Left renal cortex interstitium (tissue), 4 donors: ENCODE measurements around the gene ZG16B. TPM values are rescaled to one million over a fixed set of nuclear protein-coding genes. Genes with fewer than 3 reads are reported as not detected.

Experiments used
- DNase-seq, 4 donors: peaks; one replicate each; pipeline ENCODE4 v3.0.0-alpha.2; 2013; ENCODE audit warnings: low read depth in 4 of 4, low spot score in 2 of 4, missing footprints in 1 of 4
- polyA plus RNA-seq, 4 donors: library from polyadenylated mRNA; unstranded; fragments of 120-200 nt; gene quantifications; one replicate each; pipeline ENCODE4 v1.2.1, GENCODE V29; 2013; ENCODE audit not compliant: insufficient read length in 4 of 4

ZG16B gene
- polyA plus RNA-seq, 4 donors = 0.19 to 1.2 (median 0.61) TPM

DNA sequence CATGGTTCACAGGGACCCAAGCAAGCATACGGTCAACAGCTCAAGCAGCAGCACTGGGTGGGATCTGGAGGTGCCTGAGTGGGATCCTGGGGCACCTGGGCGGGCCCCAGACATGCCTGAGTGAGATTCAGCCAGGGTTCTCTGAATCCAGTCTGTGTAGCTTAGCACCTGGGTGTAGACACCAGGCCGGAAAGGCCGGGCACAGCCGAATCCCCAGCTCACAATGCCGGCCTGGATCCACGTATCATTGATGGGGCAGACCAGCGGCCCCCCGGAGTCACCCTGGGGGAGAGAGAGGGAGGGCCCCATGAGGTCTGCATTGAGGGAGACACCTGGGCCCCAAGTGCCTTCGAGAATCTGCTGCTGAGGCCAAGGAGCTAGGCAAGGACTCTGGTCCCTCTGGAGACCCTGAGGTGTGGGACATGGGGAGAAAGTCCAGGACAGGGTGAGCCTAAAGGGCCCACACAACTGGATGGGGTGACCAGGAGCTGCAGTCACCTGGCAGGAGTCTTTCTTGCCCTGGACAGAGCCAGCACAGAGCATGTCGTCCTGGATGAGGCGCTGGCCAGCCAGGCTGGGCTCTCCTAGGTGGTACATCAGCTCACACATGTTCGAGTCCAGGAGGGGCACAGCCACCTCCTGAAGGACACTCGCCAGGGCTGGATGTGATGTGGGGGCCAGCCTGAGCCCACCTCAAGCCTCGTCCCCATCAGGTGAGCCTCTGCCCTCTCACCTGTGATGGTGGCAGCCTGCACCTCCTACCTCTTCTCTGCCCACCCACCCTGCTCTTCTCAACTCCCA, 9.7 kb downstream of the ZG16B start:
- DNase-seq = no peak

DNA sequence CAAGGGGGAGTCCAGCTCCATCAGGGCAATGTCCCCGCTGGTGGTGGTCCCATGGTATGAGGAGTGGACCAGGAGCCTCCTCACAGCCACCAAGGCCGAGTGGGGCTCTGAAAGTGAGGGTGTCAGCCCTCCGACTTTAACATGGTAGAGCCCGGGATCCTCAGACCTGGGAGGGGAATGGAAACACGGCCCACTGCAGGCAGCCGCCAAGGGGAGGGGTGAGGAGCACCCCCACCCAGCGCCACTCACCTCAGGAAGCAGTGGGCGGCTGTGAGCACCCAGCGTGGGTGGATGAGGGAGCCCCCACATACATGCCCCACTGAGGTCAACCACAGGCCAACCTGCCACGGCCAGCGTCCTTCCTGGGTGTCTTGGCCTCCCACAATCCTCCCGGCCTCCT, 10.8 kb downstream of the ZG16B start:
- no peak for DNase-seq

DNA sequence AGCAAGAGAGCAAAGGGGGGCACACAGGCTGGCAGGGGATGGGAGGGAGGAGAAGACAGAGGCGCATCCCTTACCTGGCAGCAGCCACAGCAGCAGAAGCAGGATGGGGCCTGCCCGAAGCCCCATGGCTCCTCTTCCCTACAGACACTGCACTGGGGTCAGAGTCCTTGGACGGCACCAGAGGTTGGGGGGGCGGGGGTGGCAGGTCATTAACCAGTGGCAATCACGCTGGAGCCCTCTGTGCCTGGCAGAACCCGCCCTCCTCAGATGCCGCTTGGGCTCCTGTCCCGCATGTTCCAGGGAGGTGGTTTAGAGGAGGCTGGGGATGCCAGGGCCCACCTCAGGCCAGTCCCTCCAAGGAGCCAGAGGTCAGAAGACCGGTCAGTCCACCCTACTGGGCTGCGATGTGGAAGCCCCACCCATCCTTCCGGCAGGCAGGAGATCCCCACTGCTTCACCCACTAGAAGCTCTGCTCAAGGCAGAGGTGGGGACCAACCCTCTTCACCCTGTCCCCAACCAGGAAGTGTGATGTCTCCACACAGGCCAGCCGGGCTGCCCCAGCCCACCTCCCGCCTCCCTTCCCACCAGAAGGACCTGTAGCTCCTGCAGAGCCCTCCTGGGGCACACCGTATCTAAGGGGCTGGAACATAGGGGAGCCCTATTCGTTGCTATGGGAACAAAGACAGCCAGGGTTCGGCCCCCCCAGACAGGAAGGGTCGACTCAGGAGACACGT, 11.7 kb downstream of the ZG16B start:
- DNase-seq = no peak

DNA sequence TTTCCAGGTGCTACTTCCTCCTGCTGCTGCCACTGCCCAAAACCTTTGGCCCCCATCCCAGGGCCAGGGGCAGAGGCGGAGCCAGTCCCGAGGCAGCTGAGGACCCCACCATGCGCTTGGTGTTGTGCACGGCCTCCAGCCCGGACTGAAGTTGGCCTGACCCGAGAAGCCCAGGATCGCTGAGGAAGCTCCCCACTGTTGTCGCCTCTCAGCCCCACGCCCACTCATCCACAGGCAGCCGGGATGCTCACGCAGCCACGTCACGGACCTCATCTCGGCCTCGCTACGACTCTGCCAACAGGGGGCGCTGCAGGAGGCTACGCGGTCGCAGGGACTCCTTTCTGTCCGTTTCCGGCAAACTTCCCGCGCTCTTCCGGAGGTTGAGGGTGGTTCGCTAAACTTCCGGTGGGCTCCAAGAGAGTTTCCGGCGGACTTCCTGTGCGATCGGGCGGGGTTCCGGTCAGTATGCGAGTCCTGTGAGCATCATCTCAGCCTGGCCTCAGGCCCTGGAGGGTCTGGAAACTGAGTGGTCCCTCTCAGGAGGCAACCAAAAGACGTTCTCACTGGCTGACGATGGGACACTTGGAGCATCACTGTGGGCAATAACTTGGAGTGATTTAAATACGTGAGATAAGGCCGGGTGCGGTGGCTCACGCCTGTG, 12.4 kb downstream of the ZG16B start:
- no peak for DNase-seq

- DNase-seq = no peak
Observed at GRCh38 chr16:2843526-2843925, 13.4 kb downstream of the ZG16B start.

GRCh38 chr16:2845116-2845515, 15.0 kb downstream of the ZG16B start:
- DNase-seq = no peak

DNA sequence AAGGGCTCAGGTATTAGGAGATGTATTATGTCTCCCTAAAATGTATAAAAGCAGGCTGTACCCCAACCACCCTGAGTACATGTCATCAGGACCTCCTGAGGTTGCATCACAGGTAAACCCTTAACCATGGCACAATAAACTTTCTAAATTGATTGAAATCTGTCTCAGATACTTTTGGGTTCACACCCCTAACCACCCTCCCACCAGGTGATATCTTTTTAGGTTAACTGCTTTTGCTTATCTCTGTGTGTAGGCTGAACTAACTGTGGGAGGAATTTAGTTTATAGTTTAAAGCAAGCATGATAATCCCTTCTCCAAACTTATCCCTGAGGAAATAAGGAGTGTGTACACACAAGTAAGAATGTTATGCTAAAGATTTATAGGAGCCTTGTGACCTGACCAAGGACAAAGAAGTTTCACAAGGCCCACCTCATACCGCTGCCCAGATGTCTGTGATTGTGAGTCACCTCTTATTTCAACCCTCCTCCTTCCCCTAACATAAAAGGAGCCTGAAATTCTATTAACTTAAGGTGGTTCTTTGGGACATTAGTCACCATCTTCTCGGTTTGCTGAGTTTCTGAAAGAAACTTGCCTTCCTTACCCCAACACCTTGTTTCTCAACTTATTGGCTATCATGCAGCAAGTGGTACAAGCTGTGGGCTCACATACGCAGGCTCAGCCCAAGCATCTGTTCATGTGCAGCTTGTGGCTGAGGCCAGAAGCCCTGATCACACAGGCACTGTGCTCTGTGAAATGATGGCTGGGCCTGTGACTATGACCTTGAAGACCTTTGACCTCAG, 16.6 kb downstream of the ZG16B start:
- no peak for DNase-seq

DNA sequence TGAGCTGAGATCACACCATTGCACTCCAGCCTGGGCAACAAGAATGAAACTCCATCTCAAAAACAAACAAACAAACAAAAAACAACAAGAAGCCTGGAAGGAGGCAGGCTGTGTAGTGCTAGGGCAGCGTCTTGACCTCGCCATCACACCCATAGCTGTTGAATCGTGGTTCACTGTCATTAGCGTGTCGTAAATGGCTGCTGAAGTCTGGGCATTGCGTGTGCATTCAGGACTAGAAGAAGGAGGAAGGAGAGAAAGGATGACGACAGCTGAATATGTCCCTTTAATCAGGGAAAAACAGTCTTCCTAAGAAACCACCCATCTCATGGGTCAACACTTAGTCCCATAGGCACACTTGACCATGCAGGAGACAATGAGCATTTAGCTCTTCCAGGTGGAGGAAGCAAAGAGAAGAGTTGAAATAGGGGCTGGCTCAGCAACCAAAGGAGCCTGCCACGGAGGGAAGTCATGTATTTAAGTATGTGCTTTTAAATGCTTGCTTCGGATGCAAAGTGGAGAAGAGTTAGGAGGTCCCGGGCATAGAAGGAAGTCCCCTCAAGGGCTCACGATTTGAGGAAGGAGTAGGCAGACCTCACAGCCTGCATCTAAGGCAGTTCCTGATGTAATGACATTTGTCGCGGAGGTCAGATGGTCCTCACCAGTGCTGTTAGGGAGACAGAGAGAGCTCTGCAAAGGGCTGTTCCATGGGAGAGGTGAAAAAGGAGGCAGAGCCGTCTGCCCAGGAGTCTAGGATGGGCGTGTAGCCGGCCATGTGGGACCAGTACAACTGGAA, 19.0 kb downstream of the ZG16B start:
- no peak for DNase-seq

DNA sequence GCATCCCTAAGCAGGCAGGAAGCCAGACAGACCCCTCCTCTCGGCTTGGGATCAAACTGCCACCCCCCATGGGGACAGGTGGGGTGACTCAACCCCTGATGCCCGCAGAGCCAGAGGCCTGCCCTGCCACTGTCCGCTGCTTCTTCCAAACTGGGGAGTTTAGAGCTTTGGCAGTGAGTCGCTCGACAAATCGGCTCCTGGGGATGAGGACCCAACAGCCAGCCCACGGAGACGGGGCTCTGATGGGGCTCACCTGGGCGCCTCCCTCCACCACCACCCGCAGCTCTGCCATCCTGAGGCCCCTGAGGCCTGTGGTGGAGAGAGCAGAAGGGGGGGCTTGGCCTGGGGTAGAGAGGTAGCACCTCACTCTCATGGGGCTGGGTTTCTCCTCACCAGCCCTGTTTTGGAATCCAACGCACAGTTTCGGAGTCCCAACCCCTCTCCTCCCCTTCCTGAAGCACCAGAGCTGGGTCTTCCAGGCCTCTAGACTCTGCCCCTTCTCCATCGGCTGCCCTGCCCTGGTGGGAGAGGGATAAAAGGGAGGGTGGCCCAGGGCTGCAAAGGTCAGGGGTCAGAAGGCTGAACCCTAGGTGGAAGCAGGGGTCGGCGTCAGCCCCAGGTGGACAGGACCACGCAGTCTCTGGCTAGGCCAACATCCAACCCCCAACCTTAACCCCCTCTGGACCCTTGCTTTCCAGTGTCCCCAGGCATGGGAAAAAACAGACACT, 22.1 kb downstream of the ZG16B start:
- no peak for DNase-seq

- DNase-seq = no peak
Observed at GRCh38 chr16:2852731-2853507, 22.8 kb downstream of the ZG16B start.

GRCh38 chr16:2853531-2854073, 23.5 kb downstream of the ZG16B start:
- no peak for DNase-seq

GRCh38 chr16:2854700-2855309, 24.7 kb downstream of the ZG16B start:
- DNase-seq = no peak

GRCh38 chr16:2855536-2855935, 25.4 kb downstream of the ZG16B start:
- no peak for DNase-seq

DNA sequence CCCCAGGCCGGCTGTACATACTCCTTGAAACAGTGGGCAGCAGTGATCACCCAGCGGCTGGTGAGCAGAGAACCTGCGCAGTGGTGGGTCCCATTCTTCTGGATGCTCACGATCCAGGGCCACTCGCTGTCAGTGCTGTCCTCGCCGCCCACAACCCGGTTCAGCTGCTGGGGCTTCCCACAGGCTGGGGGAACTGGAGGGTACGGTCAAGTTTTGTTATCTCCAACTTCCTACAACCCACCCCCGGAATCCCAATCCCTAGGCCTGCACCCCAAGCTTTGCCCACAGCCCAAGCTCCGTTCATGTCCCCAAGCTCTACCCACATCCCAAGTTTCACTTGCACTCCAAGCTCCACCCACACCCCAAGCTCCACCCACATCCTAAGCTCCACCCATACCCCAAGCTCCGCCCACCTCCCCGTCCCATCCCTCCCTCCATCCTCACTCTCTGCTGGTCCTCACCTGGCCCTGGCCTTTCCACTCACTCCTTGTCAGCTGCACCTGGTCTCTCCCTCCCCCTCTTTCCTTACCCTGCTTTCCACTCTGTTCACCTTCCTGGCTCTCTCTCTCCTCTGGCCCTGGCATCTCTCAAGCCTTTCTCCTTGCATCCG, 26.1 kb downstream of the ZG16B start:
- DNase-seq = no peak

DNA sequence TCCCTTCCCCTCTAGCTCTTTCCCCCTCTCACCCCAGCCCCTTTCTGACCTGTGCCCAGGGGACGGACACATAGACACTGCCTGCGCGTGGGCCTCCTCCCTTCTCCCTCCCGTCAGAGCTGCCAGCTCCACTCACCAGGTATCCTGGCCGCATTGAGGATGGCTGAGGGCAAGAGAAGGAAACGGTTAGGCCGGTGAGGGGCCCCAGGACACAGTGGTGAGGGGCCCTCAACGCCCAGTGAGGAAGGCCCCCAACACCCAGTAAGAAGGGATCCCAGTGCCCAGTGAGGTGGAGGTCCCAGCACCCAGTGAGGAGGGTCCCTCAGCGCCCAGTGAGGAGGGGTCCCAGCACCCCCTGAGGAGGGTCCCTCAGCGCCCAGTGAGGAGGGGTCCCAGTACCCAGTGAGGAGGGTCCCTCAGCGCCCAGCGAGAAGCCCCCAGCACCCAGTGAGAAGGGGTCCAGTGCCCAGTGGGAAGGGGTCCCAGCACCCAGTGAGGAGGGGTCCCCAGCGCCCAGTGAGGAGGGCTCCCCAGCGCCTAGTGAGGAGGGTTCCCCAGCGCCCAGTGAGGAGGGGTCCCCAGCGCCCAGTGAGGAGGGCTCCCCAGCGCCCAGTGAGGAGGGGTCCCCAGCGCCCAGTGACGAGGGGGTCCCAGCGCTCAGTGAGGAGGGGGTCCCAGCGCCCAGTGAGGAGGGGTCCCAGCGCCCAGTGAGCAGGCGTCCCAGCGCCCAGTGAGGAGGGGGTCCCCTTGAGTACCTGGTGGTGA, 26.8 kb downstream of the ZG16B start:
- no peak for DNase-seq

- DNase-seq = no peak
Observed at GRCh38 chr16:2857451-2858244, 27.5 kb downstream of the ZG16B start, which contains the start of gene PRSS22. PRSS22 (minus strand) TSS chr16:2858170; CDS start chr16:2858104, 66 bp downstream.
